SIG-M5 (cell line): ENCODE data around the gene CAPN11.
"Not testable (repeated sequence)": the region's sequence is repeated elsewhere in the genome, so short reads cannot be mapped to it uniquely, and the experiment has no call there.

Experiments used
- DNase-seq: peaks from one replicate; lab custom pipeline; 2025; lab: John Stamatoyannopoulos, UW

The CAPN11 gene

DNA sequence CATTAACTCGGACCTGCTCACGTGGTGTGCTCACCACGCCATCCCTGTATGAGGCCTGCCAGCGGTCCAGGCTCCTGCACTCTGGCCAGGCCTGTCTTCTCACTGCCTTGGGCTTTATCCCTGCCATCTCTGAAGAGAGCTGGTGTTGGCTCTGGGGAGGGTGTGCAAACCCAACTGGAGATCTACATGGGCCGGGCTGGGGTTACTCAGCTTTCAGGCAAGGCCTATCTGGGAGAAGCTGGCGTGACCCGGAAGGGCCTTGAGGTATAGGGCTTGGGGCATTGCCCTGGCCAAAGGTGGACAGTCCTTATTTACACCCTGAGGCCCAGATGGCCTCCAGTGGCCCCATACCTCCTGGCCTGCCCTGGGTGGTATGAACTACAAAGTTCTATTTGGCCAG, 69.8 kb downstream of the CAPN11 start:
- no peak for DNase-seq

DNA sequence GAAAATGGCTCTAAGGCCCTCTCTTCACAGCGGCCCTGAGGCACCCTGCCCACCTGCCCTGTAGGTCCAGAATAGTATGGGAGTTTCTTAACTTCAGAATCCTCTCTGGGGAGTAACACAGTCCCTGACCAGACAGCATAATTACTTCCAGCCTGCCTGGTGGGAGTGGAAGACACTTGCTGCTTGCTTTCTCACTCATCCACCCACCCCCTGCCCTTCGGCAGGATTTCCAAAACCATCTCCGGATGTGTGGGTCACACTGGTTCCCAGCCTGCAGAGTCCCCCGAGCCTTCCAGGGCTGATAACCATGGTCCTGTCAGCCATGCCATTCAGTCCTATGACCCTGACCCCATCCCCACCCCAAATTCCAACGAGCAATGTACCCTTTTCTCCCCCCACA, 70.2 kb downstream of the CAPN11 start:
- DNase-seq: no peak

DNA sequence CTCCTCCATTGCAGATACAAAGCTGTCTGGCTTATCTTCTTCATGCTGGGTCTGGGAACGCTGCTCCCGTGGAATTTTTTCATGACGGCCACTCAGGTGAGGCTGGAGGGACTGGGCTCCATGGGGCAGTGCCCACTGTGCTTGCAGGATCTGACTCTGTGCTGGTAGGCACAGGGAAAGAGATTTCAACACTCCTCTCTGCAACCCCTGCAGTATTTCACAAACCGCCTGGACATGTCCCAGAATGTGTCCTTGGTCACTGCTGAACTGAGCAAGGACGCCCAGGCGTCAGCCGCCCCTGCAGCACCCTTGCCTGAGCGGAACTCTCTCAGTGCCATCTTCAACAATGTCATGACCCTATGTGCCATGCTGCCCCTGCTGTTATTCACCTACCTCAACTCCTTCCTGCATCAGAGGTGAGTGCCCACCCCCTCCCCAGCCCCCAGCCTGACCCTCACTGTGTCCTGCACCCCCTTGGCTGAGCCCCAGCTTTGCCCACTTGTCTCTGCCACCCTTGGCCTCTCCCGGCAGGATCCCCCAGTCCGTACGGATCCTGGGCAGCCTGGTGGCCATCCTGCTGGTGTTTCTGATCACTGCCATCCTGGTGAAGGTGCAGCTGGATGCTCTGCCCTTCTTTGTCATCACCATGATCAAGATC, 70.9 kb downstream of the CAPN11 start:
- DNase-seq: no peak

DNA sequence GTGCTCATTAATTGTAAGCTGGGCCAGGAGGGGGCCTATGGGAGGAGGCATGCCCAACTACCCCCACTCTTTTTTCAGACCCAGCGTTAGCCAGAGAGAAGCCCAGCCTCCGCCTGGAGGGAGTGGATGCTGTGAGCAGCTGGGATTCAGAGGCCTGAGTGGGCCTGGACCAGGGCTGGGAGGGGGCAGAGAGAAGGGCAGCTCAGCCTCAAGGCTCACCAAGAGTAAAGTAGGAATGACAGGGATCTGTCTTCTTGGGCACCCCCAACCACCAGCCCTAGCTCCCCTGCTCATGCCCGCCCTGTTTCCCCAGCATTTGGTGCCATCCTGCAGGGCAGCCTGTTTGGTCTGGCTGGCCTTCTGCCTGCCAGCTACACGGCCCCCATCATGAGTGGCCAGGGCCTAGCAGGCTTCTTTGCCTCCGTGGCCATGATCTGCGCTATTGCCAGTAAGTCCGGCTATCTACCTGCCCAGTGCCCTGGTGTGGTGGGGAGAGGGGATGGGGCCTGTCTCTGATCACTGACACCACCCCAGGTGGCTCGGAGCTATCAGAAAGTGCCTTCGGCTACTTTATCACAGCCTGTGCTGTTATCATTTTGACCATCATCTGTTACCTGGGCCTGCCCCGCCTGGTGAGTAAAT, 71.5 kb downstream of the CAPN11 start:
- DNase-seq: no peak

DNA sequence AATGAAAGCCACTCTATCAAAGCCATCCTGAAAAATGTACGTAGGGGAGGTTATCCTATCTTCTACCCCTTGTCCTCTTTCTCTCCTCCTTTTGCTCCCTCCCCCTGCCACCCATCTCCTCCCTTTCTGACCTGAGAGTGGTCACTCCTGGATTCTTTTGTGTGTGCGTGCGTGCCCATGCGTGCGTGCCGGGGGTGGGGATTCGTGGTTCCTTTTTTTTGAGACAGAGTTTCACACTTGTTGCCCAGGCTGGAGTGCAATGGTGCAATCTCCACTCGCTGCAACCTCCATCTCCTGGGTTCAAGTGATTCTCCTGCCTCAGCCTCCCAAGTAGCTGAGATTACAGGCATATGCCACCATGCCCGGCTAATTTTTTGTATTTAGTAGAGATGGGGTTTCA, 72.8 kb downstream of the CAPN11 start:
- DNase-seq: not testable (repeated sequence)

DNA sequence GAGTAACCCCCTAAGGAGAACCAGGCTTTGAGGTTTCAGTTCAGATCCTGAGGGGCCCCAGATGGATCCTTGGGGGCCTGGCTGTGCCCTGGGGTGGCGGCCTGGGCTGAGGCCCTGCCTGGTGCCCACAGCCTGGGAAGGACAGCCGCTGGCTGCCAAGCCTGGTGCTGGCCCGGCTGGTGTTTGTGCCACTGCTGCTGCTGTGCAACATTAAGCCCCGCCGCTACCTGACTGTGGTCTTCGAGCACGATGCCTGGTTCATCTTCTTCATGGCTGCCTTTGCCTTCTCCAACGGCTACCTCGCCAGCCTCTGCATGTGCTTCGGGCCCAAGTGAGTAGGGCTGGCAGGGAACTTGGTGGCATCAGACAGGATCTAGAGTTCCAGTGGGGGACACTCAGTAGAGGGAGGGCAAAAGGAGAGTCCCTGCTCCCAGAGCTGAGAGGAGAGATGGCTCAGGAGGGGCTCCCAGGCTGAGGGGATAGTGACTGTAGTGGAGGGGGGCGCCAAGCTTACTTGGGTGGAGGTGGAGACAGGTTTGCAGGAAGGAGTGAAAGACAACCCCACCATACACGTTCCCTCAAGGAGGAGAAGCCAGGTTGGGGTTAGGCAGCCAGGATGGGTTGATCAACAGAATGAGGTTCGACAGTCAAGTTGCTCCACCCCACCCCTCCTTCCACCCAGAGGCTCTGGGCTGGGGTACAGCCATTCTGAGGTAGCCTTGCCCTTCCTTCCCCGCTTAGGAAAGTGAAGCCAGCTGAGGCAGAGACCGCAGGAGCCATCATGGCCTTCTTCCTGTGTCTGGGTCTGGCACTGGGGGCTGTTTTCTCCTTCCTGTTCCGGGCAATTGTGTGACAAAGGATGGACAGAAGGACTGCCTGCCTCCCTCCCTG, 74.3 kb downstream of the CAPN11 start:
- no peak for DNase-seq

DNA sequence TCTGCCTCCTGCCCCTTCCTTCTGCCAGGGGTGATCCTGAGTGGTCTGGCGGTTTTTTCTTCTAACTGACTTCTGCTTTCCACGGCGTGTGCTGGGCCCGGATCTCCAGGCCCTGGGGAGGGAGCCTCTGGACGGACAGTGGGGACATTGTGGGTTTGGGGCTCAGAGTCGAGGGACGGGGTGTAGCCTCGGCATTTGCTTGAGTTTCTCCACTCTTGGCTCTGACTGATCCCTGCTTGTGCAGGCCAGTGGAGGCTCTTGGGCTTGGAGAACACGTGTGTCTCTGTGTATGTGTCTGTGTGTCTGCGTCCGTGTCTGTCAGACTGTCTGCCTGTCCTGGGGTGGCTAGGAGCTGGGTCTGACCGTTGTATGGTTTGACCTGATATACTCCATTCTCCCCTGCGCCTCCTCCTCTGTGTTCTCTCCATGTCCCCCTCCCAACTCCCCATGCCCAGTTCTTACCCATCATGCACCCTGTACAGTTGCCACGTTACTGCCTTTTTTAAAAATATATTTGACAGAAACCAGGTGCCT, 75.0 kb downstream of the CAPN11 start:
- DNase-seq: no peak
